Glomerular visceral epithelial cell (primary cell): ENCODE results near the gene INPP4B.
"Not testable (repeated sequence)": the region's sequence is repeated elsewhere in the genome, so short reads cannot be mapped to it uniquely, and the experiment has no call there.

Experiments
- DNase-seq: peaks from one replicate; pipeline ENCODE4 v3.0.0-alpha.2; 2016; ENCODE audit errors: extremely low spot score

The INPP4B gene

DNA sequence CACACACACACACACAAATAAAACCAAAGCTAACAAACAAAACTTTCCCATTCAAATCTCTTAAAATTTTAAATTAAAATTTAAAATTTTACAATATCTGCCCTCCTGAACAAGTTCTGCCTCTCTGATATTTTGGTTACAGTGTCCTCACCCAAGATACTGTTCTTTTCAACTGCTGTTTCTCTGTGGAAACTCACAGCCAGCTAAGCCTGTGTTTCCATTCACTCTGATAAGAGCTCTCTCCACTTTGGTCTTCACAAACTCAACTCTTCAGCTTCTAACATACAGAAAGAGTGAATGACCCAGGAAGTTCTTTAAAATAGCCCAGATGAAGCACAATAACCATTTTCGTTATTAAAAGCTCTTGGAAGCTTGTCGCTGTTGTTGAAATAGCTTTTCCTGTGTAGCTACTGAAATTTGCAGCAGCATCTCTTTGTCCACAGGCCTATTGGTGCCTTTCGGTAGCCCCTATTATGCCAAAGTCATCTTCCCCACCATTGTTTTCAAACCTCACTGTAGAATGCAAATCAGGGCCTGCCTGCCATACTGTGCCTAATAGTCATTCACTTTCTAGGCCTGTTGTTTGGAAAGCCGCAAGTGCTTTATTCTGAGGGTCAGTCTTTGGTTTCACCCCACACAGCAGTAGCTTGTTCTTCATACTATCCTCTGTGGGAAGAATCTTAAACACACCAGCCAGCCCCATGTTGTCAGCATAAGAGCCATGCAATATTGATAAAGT lies 19.4 kb downstream of the INPP4B start:
- no peak for DNase-seq

GRCh38 chr4:142824368-142824767 lies 21.7 kb downstream of the INPP4B start:
- no peak for DNase-seq

- DNase-seq, result no peak
Measured at GRCh38 chr4:142823796-142824195, 22.3 kb downstream of the INPP4B start.

GRCh38 chr4:142818476-142818875 lies 27.6 kb downstream of the INPP4B start:
- DNase-seq, result no peak

- peak; percentile 49 for DNase-seq
Measured at GRCh38 chr4:142818031-142818430, 28.1 kb downstream of the INPP4B start.

- DNase-seq, result peak; percentile 91
Measured at GRCh38 chr4:142817442-142817841, 28.7 kb downstream of the INPP4B start.

DNA sequence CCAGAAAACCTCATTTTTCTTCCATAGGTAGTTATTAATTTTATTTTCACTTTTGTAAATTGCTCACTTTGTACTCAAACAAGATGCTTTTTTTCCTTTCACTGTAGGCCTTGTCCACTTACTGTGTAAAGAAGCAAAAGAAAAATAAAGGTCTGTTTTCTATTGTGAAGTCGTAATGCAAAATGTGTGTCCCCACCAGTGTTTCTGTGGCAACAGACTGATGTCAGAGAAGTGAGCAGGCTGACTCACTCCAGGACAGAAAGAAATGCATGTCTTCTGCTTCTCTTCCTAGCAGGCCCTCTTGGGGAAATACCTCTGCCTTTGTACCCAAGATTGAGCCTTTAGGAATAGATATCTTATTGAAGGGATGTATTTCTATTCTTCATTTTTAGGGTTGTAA lies 30.3 kb downstream of the INPP4B start:
- DNase-seq, result peak; percentile 68

GRCh38 chr4:142813388-142813787 lies 32.7 kb downstream of the INPP4B start:
- DNase-seq, result no peak

DNA sequence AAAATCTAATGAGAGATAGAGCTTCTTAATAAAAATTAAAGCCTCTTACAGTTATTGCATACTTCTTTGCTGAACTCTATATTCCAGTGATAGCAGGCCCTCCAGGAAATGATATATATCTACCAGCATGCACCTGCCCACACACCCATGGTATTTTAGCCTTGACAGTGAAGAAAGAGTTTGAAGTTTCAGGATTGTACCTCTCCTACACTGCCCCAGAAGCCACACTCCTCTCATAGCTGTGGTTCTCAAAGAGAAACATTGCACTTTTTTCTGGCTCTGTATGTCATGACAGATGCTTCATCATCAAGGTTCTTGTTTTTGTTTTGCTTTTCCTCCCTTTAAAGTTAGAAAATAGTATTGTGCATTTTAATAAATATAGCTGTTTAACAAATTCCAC lies 34.0 kb downstream of the INPP4B start:
- DNase-seq, result no peak

GRCh38 chr4:142811034-142811433 lies 35.1 kb downstream of the INPP4B start:
- DNase-seq, result no peak

- no peak for DNase-seq
Measured at GRCh38 chr4:142809559-142809958, 36.5 kb downstream of the INPP4B start.

DNA sequence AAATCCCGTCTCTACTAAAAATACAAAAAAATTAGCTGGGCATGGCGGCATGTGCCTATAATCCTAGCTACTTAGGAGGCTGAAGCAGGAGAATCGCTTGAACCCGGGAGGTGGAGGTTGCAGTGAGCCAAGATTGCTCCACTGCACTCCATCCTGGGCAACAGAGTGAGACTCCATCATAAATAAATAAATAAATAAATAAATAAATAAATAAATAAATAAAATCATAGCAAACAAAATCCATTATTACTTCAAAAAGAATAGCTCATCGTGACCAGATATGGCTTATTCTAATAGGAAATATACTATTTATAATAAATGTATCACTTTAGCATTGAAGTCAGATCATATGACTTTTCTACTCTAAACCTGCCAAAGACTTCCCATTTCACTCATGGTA lies 42.2 kb downstream of the INPP4B start:
- DNase-seq, result not testable (repeated sequence)

- DNase-seq, result peak; percentile 12
Measured at GRCh38 chr4:142801966-142802365, 44.1 kb downstream of the INPP4B start.

- DNase-seq, result peak; percentile 6
Measured at GRCh38 chr4:142781114-142781513, 65.0 kb downstream of the INPP4B start.

DNA sequence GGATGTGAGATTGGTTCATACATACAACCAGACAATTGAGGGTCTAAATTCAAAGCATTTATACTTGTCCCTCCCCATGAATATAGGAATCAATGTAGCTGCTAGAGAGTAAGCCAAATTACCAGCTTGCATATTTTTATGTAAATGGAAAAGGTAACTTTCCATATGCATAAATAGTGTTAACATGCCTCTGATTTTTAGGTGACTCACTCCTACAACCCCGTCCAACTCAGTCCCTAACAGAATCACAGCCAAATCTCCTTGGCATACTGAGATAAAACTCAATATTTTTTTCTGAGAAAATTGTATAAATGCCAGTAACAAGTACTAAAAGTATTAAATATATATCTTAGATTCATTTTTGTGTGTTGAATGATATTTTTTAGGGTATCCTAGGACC lies 67.2 kb downstream of the INPP4B start:
- DNase-seq, result no peak

DNA sequence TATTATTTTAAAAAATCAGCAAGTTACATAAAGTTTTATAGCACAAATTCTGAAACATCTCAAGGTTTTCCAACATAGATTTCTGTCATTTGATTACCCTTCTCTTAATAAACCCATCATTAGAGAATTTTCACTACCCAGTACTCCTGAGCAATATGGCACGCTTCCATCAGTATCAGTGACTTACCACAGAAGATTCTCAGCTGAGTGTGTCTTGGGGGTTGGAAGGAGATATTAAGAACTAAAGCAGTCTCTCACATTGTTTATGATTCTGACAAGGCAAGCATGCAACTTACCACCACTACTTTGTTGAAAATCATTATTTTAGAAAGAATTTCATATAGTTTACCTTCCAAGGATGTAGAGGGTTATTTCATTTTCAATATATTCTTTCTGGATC lies 67.7 kb downstream of the INPP4B start:
- no peak for DNase-seq

- no peak for DNase-seq
Measured at GRCh38 chr4:142777045-142777743, 68.9 kb downstream of the INPP4B start.

GRCh38 chr4:142776026-142776425 lies 70.1 kb downstream of the INPP4B start:
- DNase-seq, result no peak

DNA sequence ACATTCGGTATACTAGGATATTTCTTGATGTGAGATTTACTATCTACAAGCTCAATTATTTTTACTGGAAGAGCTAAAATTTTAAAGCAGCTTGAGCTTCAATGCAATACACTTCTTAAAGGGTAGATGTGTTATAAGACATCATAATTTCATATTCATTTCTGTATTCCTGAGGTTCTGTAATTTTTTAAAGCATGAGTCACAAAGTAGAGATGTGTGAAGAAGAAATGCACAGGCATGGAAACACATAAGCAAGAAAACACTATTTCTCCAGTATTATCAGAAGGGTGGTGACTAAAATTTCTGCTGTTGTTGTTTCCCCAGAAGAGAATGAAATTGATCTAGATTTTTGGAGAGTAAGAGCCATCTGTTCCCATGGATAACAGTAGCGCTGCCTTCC lies 72.6 kb downstream of the INPP4B start:
- no peak for DNase-seq

DNA sequence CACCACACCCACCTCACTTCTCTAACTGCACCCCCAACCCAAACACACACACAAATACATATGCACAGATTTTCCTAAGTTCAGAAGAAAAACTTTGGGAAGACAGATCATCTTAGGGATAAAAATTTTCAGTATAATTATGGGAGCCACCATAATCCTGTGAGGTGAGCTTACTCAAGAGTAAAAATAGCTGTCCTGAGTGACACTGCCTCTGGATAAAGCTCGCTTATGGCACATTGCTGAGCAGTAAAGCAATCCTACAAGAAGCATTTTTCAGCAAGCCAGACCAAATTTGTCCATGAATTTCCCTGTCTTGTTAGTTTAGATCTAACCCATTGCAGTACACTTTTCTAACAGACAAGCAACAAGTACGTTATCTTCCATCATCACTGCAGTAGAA lies 83.8 kb downstream of the INPP4B start:
- no peak for DNase-seq

DNA sequence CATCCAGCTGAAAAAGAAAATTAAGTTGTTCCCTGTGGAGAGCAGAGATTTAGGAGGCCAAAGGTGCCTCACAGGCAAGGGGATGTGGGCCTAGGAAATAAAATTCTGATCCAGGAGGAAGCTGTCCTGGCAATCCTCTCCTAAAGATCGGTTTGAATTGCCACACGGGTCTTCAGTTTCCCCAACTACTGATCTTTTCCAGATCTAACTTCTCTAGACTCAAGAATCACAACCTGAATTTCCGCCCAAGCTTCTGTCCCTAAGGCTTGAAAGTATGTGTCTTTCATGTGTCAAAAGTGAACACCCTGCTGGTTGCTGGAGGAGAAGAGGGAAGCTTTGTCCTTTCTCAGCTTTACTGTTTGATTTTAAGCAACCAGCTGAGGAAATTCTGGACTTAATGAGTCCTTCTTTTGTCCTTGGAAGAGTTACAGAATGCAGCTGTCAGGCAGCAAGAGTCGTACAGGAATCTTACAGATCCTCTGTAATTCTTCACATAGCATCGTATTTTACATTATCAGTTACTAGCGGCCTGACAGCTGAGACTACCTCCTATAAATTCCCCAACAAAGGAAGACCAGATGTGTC lies 93.8 kb downstream of the INPP4B start:
- DNase-seq, result no peak

- peak; percentile 4 for DNase-seq
Measured at GRCh38 chr4:142743121-142743825, 102.8 kb downstream of the INPP4B start.
